Skeletal muscle tissue (tissue), 4 donors: ENCODE measurements around the gene HNRNPA3. TPM values are rescaled to one million over a fixed set of nuclear protein-coding genes. Genes with fewer than 3 reads are reported as not detected.
"Not testable (repeated sequence)": the region's sequence is repeated elsewhere in the genome, so short reads cannot be mapped to it uniquely, and the experiment has no call there.

Source experiments
- H3K27ac ChIP-seq: one replicate; pipeline ENCODE4 v1.7.0; 2013; ENCODE audit warnings: mild to moderate bottlenecking, low read depth, low read length, inconsistent platforms
- H3K27me3 ChIP-seq, 3 donors: one replicate each; pipeline ENCODE4 v1.7.0; 2013; ENCODE audit warnings: low read length in 3 of 3; ENCODE audit not compliant: control insufficient read depth in 3 of 3, insufficient read depth in 3 of 3
- H3K36me3 ChIP-seq, 3 donors: one replicate each; pipeline ENCODE4 v1.7.0; 2013; ENCODE audit warnings: low read length in 3 of 3; ENCODE audit not compliant: control insufficient read depth in 3 of 3, insufficient read depth in 3 of 3
- H3K4me1 ChIP-seq, 3 donors: one replicate each; pipeline ENCODE4 v1.7.0; 2013; ENCODE audit warnings: low read length in 3 of 3, mild to moderate bottlenecking in 3 of 3; ENCODE audit not compliant: control insufficient read depth in 3 of 3, insufficient read depth in 3 of 3
- H3K4me3 ChIP-seq, 3 donors: one replicate each; pipeline ENCODE4 v1.7.0; 2013; ENCODE audit warnings: low read length in 3 of 3
- H3K9ac ChIP-seq, 3 donors: one replicate each; pipeline ENCODE4 v1.7.0; 2013; ENCODE audit warnings: low read length in 3 of 3, mild to moderate bottlenecking in 3 of 3, moderate library complexity in 2 of 3, low read depth in 1 of 3
- H3K9me3 ChIP-seq, 3 donors: one replicate each; pipeline ENCODE4 v1.7.0; 2013; ENCODE audit warnings: low read length in 3 of 3; ENCODE audit not compliant: control insufficient read depth in 3 of 3
- total RNA-seq: library from RNA; depleted of rRNA; stranded (reverse); fragments of >200 nt; gene quantifications from one replicate; pipeline ENCODE4 v1.2.3, GENCODE V29; 2014
- donor health status: Osteomylitis.

HNRNPA3 gene
- total RNA-seq, 1 donor from 2014 or later, result 49.1 TPM

- Histone ChIP-seq H3K27me3 (no peaks in the 10 kb centered on the region), H3K4me1 (peaks cover 65 to 77% (median 69%) of the 10 kb centered on the region in 3 donors), H3K9me3 (no peaks in the 10 kb centered on the region), H3K9ac (peak overlapping the region in 1 of 3 donors; percentile 36), H3K4me3 (peak overlapping the region; percentile 4 to 53 (median 8)), H3K36me3 (no peaks in the 10 kb centered on the region), H3K27ac (peak overlapping the region; percentile 89)
Observed at GRCh38 chr2:177243073-177243472, 30.5 kb downstream of the HNRNPA3 start.

- Histone ChIP-seq H3K9me3 (no peaks in the 10 kb centered on the region), H3K4me1 (peaks cover 62 to 76% (median 68%) of the 10 kb centered on the region in 3 donors), H3K9ac (no peak overlapping the region), H3K27me3 (no peaks in the 10 kb centered on the region), H3K4me3 (peak overlapping the region in 1 of 3 donors; percentile 8), H3K27ac (peak overlapping the region; percentile 89), H3K36me3 (no peaks in the 10 kb centered on the region)
Observed at GRCh38 chr2:177243476-177243875, 30.9 kb downstream of the HNRNPA3 start.

GRCh38 chr2:177244244-177244771 lies 31.7 kb downstream of the HNRNPA3 start:
- H3K9ac ChIP-seq, result no peak overlapping the region
- H3K27ac ChIP-seq, result peak overlapping the region; percentile 53
- no peaks in the 10 kb centered on the region for H3K27me3 ChIP-seq
- H3K9me3 ChIP-seq, result no peaks in the 10 kb centered on the region
- peaks cover 63 to 73% (median 65%) of the 10 kb centered on the region in 3 donors for H3K4me1 ChIP-seq
- no peaks in the 10 kb centered on the region for H3K36me3 ChIP-seq
- H3K4me3 ChIP-seq, result no peak overlapping the region

GRCh38 chr2:177245010-177245422 lies 32.4 kb downstream of the HNRNPA3 start:
- H3K36me3 ChIP-seq, result no peaks in the 10 kb centered on the region
- no peak overlapping the region for H3K9ac ChIP-seq
- H3K27ac ChIP-seq, result peak overlapping the region; percentile 53
- no peaks in the 10 kb centered on the region for H3K9me3 ChIP-seq
- H3K4me3 ChIP-seq, result no peak overlapping the region
- no peaks in the 10 kb centered on the region for H3K27me3 ChIP-seq
- H3K4me1 ChIP-seq, result peaks cover 58 to 70% (median 63%) of the 10 kb centered on the region in 3 donors

- Histone ChIP-seq H3K9ac (peak overlapping the region in 2 of 3 donors; percentile 34 to 40), H3K27me3 (no peaks in the 10 kb centered on the region), H3K4me3 (peak overlapping the region in 1 of 3 donors; percentile 35), H3K4me1 (peaks cover 56 to 70% (median 64%) of the 10 kb centered on the region in 3 donors), H3K27ac (peak overlapping the region; percentile 53), H3K36me3 (no peaks in the 10 kb centered on the region), H3K9me3 (no peaks in the 10 kb centered on the region)
Observed at GRCh38 chr2:177246000-177246399, 33.4 kb downstream of the HNRNPA3 start.

GRCh38 chr2:177246523-177247030 lies 34.0 kb downstream of the HNRNPA3 start:
- not testable (repeated sequence) for H3K9me3 ChIP-seq, H3K9ac ChIP-seq, H3K27me3 ChIP-seq, H3K27ac ChIP-seq, H3K4me3 ChIP-seq, H3K36me3 ChIP-seq
- H3K4me1 ChIP-seq, result peaks cover 57 to 72% (median 67%) of the 10 kb centered on the region in 3 donors

GRCh38 chr2:177247693-177248262 lies 35.2 kb downstream of the HNRNPA3 start:
- Histone ChIP-seq H3K27ac (no peak overlapping the region), H3K4me3 (no peak overlapping the region), H3K4me1 (peaks cover 58 to 73% (median 66%) of the 10 kb centered on the region in 3 donors), H3K9ac (peak overlapping the region in 1 of 3 donors; percentile 24), H3K36me3 (no peaks in the 10 kb centered on the region), H3K27me3 (no peaks in the 10 kb centered on the region), H3K9me3 (no peaks in the 10 kb centered on the region)

GRCh38 chr2:177249038-177249437 lies 36.4 kb downstream of the HNRNPA3 start:
- no peaks in the 10 kb centered on the region for H3K27me3 ChIP-seq
- H3K4me1 ChIP-seq, result peaks cover 56 to 73% (median 63%) of the 10 kb centered on the region in 3 donors
- H3K4me3 ChIP-seq, result no peak overlapping the region
- no peak overlapping the region for H3K9ac ChIP-seq
- peak overlapping the region; percentile 14 for H3K27ac ChIP-seq
- no peaks in the 10 kb centered on the region for H3K9me3 ChIP-seq
- H3K36me3 ChIP-seq, result no peaks in the 10 kb centered on the region

- H3K4me3 ChIP-seq, result peak overlapping the region in 1 of 3 donors; percentile 49
- peaks cover 64 to 74% (median 69%) of the 10 kb centered on the region in 3 donors for H3K4me1 ChIP-seq
- H3K27me3 ChIP-seq, result no peaks in the 10 kb centered on the region
- H3K9ac ChIP-seq, result peak overlapping the region in 1 of 3 donors; percentile 24
- H3K27ac ChIP-seq, result peak overlapping the region; percentile 83
- no peaks in the 10 kb centered on the region for H3K36me3 ChIP-seq
- H3K9me3 ChIP-seq, result no peaks in the 10 kb centered on the region
Observed at GRCh38 chr2:177250461-177250860, 37.9 kb downstream of the HNRNPA3 start.

- no peaks in the 10 kb centered on the region for H3K36me3 ChIP-seq
- peaks cover 66 to 75% (median 69%) of the 10 kb centered on the region in 3 donors for H3K4me1 ChIP-seq
- peak overlapping the region in 2 of 3 donors; percentile 44 to 46 for H3K4me3 ChIP-seq
- peak overlapping the region; percentile 83 for H3K27ac ChIP-seq
- H3K9ac ChIP-seq, result peak overlapping the region; percentile 24 to 42 (median 35)
- H3K9me3 ChIP-seq, result no peaks in the 10 kb centered on the region
- no peaks in the 10 kb centered on the region for H3K27me3 ChIP-seq
Observed at GRCh38 chr2:177251165-177251542, 38.6 kb downstream of the HNRNPA3 start.
